HepG2 (cell line): ENCODE results near the gene SEMA6B. TPM values are rescaled to one million over a fixed set of nuclear protein-coding genes. Genes with fewer than 3 reads are reported as not detected.

ENCODE experiments used
- AKAP8 ChIP-seq: sonication (generic); formaldehyde crosslinking; IDR thresholded peaks from 2 replicates; pipeline ENCODE4 v1.5.1; 2020; ENCODE audit warnings: mild to moderate bottlenecking, missing genetic modification reagents
- ARID5B ChIP-seq: IDR thresholded peaks from 2 replicates; pipeline ENCODE4 v1.4.0; 2020; ENCODE audit warnings: mild to moderate bottlenecking, missing genetic modification reagents
- BHLHE40 ChIP-seq: IDR thresholded peaks from 2 replicates; pipeline ENCODE4 v1.6.1; 2011; ENCODE audit warnings: low read length, improper control_type of control experiment
- ESRRA ChIP-seq: sonication (generic); formaldehyde crosslinking; IDR thresholded peaks from 2 replicates; pipeline ENCODE4 v1.5.1; 2020; ENCODE audit warnings: mild to moderate bottlenecking, low read depth, missing genetic modification reagents
- ISL2 ChIP-seq: sonication (generic); formaldehyde crosslinking; IDR thresholded peaks from 2 replicates; pipeline ENCODE4 v1.5.0; 2020; ENCODE audit warnings: missing genetic modification reagents
- NR2F2 ChIP-seq: IDR thresholded peaks from 2 replicates; pipeline ENCODE4 v1.6.1; 2012; ENCODE audit warnings: low read depth, inconsistent platforms, borderline replicate concordance
- PHF21A ChIP-seq: sonication (generic); formaldehyde crosslinking; IDR thresholded peaks from 2 replicates; pipeline ENCODE4 v1.5.0; 2020; ENCODE audit warnings: mild to moderate bottlenecking, missing genetic modification reagents
- RCOR2 ChIP-seq: IDR thresholded peaks from 2 replicates; pipeline ENCODE4 v1.6.1; 2016; ENCODE audit warnings: missing biosample characterization, missing genetic modification reagents
- ZHX1 ChIP-seq: sonication (generic); formaldehyde crosslinking; IDR thresholded peaks from 2 replicates; pipeline ENCODE4 v1.8.1; 2022; ENCODE audit warnings: low read depth, mild to moderate bottlenecking, missing genetic modification reagents
- ZMYM2 ChIP-seq: sonication (generic); formaldehyde crosslinking; IDR thresholded peaks from 2 replicates; pipeline ENCODE4 v1.8.0; 2022; ENCODE audit warnings: mild to moderate bottlenecking, missing genetic modification reagents
- ZNF503 ChIP-seq: sonication (generic); formaldehyde crosslinking; IDR thresholded peaks from 2 replicates; pipeline ENCODE4 v1.4.0; 2020; ENCODE audit warnings: missing genetic modification reagents
- polyA plus RNA-seq, 8 experiments: library from polyadenylated mRNA; depleted of rRNA in 3 of 8; stranded (reverse) in 7 of 8; unstranded in 1 of 8; fragments of >200 nt; fragmentation: Illumina TruSeq in 4 of 8; extraction: Trizol in 4 of 8; gene quantifications; 2 replicates each; pipeline versions ENCODE4 v1.2.1 to v1.2.3, GENCODE V29; 2011 to 2016; ENCODE audit warnings: low read depth in 4 of 8, missing spikeins in 1 of 8, mixed read lengths in 1 of 8; ENCODE audit not compliant: insufficient read depth in 1 of 8
- total RNA-seq, 5 experiments: library from RNA; depleted of rRNA; stranded (reverse); fragments of >200 nt; fragmentation: Illumina TruSeq; extraction: Trizol; gene quantifications; 2 replicates each; pipeline ENCODE4 v1.2.3, GENCODE V29; 2016; ENCODE audit warnings: low read depth in 1 of 5
- TF ChIP-seq, protein P1 (sequence below): sonication (generic); formaldehyde crosslinking; IDR thresholded peaks from 2 replicates; pipeline ENCODE4 v1.5.1; 2020; ENCODE audit warnings: mild to moderate bottlenecking, missing genetic modification reagents, moderate library complexity

The SEMA6B gene
- total and polyA plus RNA-seq, 2 of the 13 experiments (the other 11 are each of a cell fraction or from before 2014, with no cell fraction given) = 45.5 to 67.1 TPM

DNA sequence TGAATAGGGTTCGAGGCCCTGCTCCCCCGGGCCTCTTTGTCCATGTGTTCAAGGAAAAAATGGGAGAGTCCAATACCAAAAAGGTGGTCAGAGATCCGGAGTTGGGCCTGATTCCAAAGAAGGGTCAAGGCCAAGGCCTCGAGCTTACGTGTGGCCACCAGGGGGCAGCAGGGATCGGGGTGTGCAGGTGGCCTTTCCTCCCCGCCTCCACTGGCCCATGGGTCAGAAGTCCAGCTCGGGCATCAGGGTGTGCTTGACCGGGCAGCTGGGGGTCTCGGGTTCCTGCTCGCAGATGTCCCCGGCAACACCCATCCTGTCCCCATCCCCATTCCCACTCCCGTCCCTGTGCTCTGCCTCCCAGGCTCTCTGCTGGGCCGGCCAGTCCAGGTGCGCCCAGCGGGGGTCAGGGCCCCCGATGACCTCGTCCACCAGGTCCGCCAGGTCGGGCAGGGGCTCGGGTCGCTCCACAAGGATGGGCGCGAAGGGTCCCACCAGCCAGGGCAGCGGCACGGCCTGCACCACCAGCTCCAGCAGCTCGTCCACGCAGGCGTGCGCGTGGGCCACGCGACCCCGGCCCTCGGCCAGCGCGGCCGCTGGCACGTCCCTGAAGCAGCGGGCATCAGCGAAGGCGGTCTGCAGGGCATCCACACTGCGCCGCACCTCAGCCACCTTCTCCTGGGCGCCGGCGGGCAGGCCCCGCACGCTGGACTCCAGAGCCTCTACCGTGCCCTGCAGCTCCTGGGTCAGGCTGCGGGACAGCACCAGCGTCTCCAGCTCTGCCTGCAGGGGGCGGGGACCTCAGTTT is 36.0 kb downstream of the SEMA6B start (continued):
- TF ChIP-seq, protein P1, sequence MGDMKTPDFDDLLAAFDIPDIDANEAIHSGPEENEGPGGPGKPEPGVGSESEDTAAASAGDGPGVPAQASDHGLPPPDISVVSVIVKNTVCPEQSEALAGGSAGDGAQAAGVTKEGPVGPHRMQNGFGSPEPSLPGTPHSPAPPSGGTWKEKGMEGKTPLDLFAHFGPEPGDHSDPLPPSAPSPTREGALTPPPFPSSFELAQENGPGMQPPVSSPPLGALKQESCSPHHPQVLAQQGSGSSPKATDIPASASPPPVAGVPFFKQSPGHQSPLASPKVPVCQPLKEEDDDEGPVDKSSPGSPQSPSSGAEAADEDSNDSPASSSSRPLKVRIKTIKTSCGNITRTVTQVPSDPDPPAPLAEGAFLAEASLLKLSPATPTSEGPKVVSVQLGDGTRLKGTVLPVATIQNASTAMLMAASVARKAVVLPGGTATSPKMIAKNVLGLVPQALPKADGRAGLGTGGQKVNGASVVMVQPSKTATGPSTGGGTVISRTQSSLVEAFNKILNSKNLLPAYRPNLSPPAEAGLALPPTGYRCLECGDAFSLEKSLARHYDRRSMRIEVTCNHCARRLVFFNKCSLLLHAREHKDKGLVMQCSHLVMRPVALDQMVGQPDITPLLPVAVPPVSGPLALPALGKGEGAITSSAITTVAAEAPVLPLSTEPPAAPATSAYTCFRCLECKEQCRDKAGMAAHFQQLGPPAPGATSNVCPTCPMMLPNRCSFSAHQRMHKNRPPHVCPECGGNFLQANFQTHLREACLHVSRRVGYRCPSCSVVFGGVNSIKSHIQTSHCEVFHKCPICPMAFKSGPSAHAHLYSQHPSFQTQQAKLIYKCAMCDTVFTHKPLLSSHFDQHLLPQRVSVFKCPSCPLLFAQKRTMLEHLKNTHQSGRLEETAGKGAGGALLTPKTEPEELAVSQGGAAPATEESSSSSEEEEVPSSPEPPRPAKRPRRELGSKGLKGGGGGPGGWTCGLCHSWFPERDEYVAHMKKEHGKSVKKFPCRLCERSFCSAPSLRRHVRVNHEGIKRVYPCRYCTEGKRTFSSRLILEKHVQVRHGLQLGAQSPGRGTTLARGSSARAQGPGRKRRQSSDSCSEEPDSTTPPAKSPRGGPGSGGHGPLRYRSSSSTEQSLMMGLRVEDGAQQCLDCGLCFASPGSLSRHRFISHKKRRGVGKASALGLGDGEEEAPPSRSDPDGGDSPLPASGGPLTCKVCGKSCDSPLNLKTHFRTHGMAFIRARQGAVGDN (CRISPR knock-in tag) = peak; percentile 74
- TF ChIP-seq PHF21A (CRISPR knock-in tag) (0 out of 2 replicates have a peak, but pooled peaks have one; percentile 17), AKAP8 (CRISPR knock-in tag) (0 out of 2 replicates have a peak, but pooled peaks have one; percentile 28), RCOR2 (CRISPR knock-in tag) (0 out of 2 replicates have a peak, but pooled peaks have one; percentile 19), ESRRA (peak; percentile 73), ZHX1 (CRISPR knock-in tag) (peak; percentile 41; the same call in 1 of the 2 replicates), ZNF503 (CRISPR knock-in tag) (0 out of 2 replicates have a peak, but pooled peaks have one; percentile 33), BHLHE40 (0 out of 2 replicates have a peak, but pooled peaks have one; percentile 45), ISL2 (CRISPR knock-in tag) (0 out of 2 replicates have a peak, but pooled peaks have one; percentile 43), ARID5B (CRISPR knock-in tag) (peak; percentile 83), NR2F2 (peak; percentile 95), ZMYM2 (peak; percentile 71)
